ENCODE results near the gene PCSK6.

PCSK6 gene

DNA sequence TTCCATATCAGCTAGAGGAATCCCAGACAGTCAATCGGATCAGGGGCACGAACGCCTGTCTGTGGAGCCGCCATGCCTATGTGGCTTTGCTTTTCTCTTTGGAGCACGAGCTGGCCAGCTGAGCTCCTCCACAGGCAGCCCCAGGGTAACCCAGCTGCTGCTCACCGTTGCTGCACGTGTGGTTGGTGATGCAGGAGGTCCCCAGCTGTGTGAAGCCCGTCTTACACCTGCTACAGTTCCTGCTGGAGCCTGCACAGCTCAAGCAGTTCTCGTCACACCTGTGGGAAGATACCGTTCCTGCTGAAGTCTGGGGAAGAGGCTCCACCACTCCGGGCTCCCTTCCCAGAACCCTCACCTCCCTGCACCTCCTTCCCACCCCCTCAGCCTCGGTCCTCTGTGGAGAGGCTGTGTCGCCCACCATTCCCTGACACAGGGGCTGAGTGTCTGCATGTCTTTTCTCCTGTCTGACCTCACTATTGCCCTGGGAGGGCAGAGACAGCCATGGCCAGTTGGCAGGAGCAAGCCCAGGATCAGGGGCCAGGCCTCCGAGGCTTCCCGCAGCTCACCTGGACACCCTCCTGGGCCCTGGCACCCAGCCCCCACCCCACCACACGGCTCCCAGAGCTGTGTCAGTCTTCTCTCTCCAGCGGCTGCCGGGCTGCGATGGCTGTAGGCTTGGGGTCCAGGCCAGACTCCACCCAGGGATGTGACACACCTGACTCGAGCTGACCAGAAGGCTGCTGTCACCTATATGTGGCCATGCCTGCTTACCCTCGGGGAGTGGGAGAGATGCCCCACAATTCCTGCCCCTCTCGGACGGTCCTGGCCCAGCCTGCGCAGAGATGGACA, 182.2 kb downstream of the PCSK6 start:
- H3K36me3 ChIP-seq (ENCODE audit: insufficient read depth, low read length): no peaks in the 10 kb centered on the region
- H3K27me3 ChIP-seq (ENCODE audit: insufficient read depth, low read length, poor library complexity): no peaks in the 10 kb centered on the region
- H3K27ac ChIP-seq (ENCODE audit: low read length): peak overlapping the region; percentile 84
- no peaks in the 10 kb centered on the region for H3K9me3 ChIP-seq (ENCODE audit: insufficient read depth, low read length, severe bottlenecking)
- ATAC-seq (ENCODE audit: insufficient read depth, low read depth): peak; percentile 51; the same call in 2 of the 3 replicates
- no peak for TF ChIP-seq EZH2 (IDR thresholded peaks at IDR 0.05; ENCODE audit: borderline replicate concordance, low read depth, low read length, severe bottlenecking)
- TF ChIP-seq, protein P1, sequence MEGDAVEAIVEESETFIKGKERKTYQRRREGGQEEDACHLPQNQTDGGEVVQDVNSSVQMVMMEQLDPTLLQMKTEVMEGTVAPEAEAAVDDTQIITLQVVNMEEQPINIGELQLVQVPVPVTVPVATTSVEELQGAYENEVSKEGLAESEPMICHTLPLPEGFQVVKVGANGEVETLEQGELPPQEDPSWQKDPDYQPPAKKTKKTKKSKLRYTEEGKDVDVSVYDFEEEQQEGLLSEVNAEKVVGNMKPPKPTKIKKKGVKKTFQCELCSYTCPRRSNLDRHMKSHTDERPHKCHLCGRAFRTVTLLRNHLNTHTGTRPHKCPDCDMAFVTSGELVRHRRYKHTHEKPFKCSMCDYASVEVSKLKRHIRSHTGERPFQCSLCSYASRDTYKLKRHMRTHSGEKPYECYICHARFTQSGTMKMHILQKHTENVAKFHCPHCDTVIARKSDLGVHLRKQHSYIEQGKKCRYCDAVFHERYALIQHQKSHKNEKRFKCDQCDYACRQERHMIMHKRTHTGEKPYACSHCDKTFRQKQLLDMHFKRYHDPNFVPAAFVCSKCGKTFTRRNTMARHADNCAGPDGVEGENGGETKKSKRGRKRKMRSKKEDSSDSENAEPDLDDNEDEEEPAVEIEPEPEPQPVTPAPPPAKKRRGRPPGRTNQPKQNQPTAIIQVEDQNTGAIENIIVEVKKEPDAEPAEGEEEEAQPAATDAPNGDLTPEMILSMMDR (IDR thresholded peaks at IDR 0.05; ENCODE audit: borderline replicate concordance, extremely low read depth, low read length, poor library complexity, severe bottlenecking): no peak
- no peak overlapping the region for H3K4me3 ChIP-seq (ENCODE audit: low read depth in 1 of 2, low read length in 2 of 2)
- H3K4me2 ChIP-seq (ENCODE audit: insufficient read depth, low read length): no peak overlapping the region
- H3K9ac ChIP-seq (ENCODE audit: low read depth, low read length): peak overlapping the region; percentile 31; the same call in 1 of the 2 replicates
- H3K79me2 ChIP-seq (ENCODE audit: insufficient read depth, low read length): no peaks in the 10 kb centered on the region
- peak; percentile 39 for DNase-seq
- H4K20me1 ChIP-seq (ENCODE audit: insufficient read depth, low read length): no peaks in the 10 kb centered on the region
- H2AFZ ChIP-seq (ENCODE audit: low read depth, low read length): no peak overlapping the region; the same call in 1 of the 2 replicates
- peaks cover 46% of the 10 kb centered on the region for H3K4me1 ChIP-seq (ENCODE audit: insufficient read depth, low read length)

DNA sequence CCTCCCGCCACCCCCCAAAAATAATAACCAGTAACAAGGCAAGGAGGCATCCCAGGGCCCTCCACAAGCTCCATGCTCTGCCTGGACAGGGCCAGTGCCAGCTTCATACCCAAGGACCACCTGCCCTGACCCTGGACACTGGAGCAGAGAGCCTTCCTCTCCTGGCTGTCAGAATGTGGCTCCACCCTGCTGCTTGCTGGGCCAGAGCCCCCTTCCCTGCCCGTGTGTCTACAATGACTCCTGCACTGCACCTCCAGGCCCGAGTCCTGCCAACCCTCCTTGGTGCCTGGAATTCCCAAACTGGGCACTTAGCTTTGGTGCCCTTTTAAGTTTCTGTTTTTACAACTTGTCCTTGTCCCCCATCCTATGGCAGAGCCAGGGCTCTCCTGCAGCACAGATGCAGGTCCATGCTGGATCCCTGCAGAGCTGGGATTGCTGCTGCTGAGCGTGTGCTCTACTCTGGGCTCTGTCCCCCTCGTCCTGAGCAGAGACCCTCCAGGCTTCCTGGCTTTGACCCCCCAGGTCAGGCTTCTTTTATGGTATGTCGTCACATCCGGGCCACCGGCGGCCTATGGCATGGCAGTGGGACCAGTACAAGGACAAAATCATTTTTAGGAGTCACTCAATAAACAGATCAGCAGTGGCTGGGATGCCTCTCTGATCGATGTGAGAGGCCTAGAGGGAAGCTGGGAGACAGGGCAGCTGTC, 183.0 kb downstream of the PCSK6 start:
- no peaks in the 10 kb centered on the region for H3K36me3 ChIP-seq (ENCODE audit: insufficient read depth, low read length)
- H3K27me3 ChIP-seq (ENCODE audit: insufficient read depth, low read length, poor library complexity): no peaks in the 10 kb centered on the region
- no peaks in the 10 kb centered on the region for H3K79me2 ChIP-seq (ENCODE audit: insufficient read depth, low read length)
- H3K4me1 ChIP-seq (ENCODE audit: insufficient read depth, low read length): peaks cover 46% of the 10 kb centered on the region
- TF ChIP-seq, protein P1 (IDR thresholded peaks at IDR 0.05; ENCODE audit: borderline replicate concordance, extremely low read depth, low read length, poor library complexity, severe bottlenecking): no peak
- no peak for TF ChIP-seq EZH2 (IDR thresholded peaks at IDR 0.05; ENCODE audit: borderline replicate concordance, low read depth, low read length, severe bottlenecking)
- H3K9ac ChIP-seq (ENCODE audit: low read depth, low read length): no peak overlapping the region
- H2AFZ ChIP-seq (ENCODE audit: low read depth, low read length): no peak overlapping the region
- DNase-seq (no peak), ATAC-seq (ENCODE audit: insufficient read depth, low read depth) (no peak)
- no peak overlapping the region for H3K4me2 ChIP-seq (ENCODE audit: insufficient read depth, low read length)
- no peak overlapping the region for H3K4me3 ChIP-seq (ENCODE audit: low read depth in 1 of 2, low read length in 2 of 2)
- H3K27ac ChIP-seq (ENCODE audit: low read length): peak overlapping the region; percentile 84
- H4K20me1 ChIP-seq (ENCODE audit: insufficient read depth, low read length): no peaks in the 10 kb centered on the region
- no peaks in the 10 kb centered on the region for H3K9me3 ChIP-seq (ENCODE audit: insufficient read depth, low read length, severe bottlenecking)

DNA sequence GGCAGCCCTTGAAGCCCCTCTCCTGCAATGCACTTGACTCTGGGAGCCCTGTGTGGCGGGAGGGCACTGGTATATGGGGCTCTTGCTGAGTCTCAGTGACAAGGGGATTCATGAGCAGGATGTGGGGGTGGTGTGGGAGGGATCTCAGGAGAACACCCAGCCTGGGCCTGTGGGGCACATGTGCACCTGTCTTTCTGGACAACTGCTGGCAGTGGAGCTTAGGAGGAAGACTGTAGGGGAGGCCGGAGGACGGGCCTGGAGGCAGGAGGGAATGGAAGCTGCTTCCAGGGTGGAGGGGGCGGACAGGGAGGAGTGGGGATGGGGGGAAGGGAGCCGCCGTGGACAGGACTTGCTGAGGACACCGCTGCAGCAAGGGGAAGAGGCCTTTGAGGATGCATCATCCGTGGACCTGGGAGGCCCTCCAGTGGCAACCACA, 183.7 kb downstream of the PCSK6 start:
- H3K27ac ChIP-seq (ENCODE audit: low read length): peak overlapping the region; percentile 39; the same call in 1 of the 2 replicates
- peak; percentile 11 for DNase-seq
- no peaks in the 10 kb centered on the region for H3K36me3 ChIP-seq (ENCODE audit: insufficient read depth, low read length)
- H4K20me1 ChIP-seq (ENCODE audit: insufficient read depth, low read length): no peaks in the 10 kb centered on the region
- H2AFZ ChIP-seq (ENCODE audit: low read depth, low read length): no peak overlapping the region
- no peaks in the 10 kb centered on the region for H3K79me2 ChIP-seq (ENCODE audit: insufficient read depth, low read length)
- H3K4me2 ChIP-seq (ENCODE audit: insufficient read depth, low read length): no peak overlapping the region
- H3K27me3 ChIP-seq (ENCODE audit: insufficient read depth, low read length, poor library complexity): no peaks in the 10 kb centered on the region
- no peaks in the 10 kb centered on the region for H3K9me3 ChIP-seq (ENCODE audit: insufficient read depth, low read length, severe bottlenecking)
- no peak overlapping the region for H3K9ac ChIP-seq (ENCODE audit: low read depth, low read length)
- peaks cover 49% of the 10 kb centered on the region for H3K4me1 ChIP-seq (ENCODE audit: insufficient read depth, low read length)
- TF ChIP-seq EZH2 (IDR thresholded peaks at IDR 0.05; ENCODE audit: borderline replicate concordance, low read depth, low read length, severe bottlenecking): no peak
- TF ChIP-seq, protein P1 (IDR thresholded peaks at IDR 0.05; ENCODE audit: borderline replicate concordance, extremely low read depth, low read length, poor library complexity, severe bottlenecking): no peak
- no peak for ATAC-seq (ENCODE audit: insufficient read depth, low read depth)
- H3K4me3 ChIP-seq (ENCODE audit: low read depth in 1 of 2, low read length in 2 of 2): no peak overlapping the region
